ENCODE data around the gene BORCS6.
"Not testable (repeated sequence)": the region's sequence is repeated elsewhere in the genome, so short reads cannot be mapped to it uniquely, and the experiment has no call there.

BORCS6 gene

DNA sequence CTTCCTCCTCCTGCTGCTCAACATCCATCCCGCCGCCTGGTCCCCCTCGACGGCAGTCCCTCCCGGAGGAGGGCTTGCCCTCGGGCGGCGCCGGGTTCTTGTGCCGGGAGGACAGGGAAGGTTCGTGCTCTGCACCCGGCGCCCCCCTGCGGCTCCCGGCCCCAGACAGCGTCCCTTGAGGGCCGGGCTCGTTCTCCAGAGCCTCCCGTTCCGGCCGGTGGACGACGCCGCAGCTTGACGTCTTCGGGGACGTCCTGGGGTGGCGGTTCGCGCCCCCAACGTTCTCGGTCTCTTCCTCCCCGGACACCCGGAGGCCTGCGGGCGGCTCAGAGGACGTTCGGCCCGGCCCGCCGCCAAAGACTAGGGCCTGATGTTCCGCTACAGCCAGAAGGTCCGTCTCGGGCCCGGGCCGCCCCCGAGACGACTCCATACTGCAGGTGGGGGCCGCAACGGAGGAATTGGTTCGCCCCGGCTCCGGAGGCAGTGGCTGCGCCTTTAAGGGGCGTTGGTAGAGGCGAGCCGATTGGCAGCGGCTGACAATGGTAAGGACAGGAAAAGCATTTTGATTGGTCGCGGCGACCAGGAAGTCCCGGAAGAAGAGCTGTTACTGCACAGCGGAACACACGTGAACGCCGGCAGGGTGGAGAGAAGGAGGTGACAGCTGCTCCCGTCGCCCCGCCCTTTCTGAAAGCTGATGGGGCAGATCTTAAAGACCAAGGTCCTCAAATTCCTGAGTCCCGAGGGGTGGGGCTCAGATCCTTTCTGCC, at the start of gene BORCS6:
Gene BORCS6 (minus strand): TSS at position 470 of the 767 bp plus-strand sequence. CDS start 40 bp downstream, at position 430.
- peak; percentile 97 for DNase-seq (ENCODE audit: low spot score)

GRCh38 chr17:8237886-8238285, 47.9 kb upstream of the BORCS6 start:
- no peak for DNase-seq (ENCODE audit: low spot score)
- no peak for FAIRE-seq

More for the DNA sequence above, at the start of gene BORCS6:
- FAIRE-seq, result peak; percentile 79

- FAIRE-seq (no peak), DNase-seq (ENCODE audit: low spot score) (no peak)
Observed at GRCh38 chr17:8237175-8237574, 47.2 kb upstream of the BORCS6 start.

GRCh38 chr17:8235676-8236075, 45.7 kb upstream of the BORCS6 start:
- FAIRE-seq (no peak), DNase-seq (ENCODE audit: low spot score) (no peak)

GRCh38 chr17:8234361-8235270, 44.6 kb upstream of the BORCS6 start:
- FAIRE-seq, result no peak
- DNase-seq (ENCODE audit: low spot score), result no peak

DNA sequence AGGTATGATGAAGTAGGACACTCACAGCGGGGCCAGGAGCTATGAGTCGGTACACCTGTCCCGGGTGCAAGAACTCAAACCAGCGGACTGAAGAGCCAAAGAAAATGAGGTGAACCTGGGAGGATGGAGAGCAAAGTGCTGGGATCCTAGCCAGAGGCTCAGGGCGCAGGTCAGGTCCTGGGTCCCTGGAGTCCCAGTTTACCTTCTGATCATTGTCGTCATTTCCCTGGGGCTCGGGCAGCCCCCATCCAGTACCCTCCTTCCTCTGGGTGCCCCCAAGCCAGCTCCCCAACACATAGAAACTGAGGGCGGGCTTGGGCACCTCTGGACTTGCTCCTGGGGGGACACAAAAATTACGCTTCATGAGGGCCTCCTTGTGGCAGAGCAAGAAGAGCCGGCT, 41.7 kb upstream of the BORCS6 start:
- no peak for DNase-seq (ENCODE audit: low spot score)
- FAIRE-seq, result no peak

DNA sequence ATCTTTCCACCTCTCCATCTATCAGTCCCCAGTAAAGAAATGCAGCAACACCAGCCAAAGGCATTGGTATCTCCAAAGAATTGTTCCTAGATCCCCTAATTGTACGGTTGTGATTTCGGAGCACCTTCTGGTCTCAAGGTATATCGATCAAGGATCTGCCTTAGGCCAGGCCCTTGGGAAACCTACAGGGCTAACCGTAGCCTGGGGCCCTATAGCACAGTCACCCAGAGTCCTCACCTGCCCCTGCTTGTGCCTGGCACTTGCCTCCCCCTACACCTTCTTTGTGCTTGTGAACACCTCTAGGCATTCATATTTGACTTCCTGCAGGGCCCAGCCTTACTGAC, 37.2 kb upstream of the BORCS6 start:
- DNase-seq (ENCODE audit: low spot score), result no peak
- FAIRE-seq, result no peak

DNA sequence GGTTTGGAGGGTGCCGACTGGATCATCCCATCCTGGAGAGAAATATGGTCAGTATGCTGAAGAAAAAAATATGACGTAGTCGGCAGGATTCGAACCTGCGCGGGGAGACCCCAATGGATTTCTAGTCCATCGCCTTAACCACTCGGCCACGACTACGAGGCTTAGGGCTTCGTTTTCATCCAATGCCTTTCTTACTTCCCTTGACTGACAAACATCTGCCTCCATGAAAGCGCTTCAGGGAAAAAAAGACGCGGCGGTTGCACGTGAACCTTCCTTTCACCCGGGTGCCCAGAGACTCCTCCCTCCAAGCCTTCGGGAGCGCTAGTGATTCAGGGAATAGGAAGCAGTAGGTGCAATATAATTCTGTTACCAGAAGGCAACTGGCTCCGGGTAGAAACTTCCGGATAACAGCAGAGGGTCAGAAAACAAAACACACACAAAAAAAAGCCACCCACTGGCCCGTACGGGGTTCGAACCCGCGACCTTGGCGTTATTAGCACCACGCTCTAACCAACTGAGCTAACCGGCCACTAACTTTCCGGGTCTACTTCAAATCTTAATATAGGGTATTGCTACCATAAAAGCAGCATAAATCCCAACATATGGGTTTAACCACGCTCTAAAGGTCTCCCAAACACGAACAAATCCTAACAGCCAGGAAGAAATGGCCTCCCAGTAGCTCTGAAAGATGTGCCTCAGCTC, 36.7 kb upstream of the BORCS6 start:
- FAIRE-seq (no peak), DNase-seq (ENCODE audit: low spot score) (peak; percentile 90)

DNA sequence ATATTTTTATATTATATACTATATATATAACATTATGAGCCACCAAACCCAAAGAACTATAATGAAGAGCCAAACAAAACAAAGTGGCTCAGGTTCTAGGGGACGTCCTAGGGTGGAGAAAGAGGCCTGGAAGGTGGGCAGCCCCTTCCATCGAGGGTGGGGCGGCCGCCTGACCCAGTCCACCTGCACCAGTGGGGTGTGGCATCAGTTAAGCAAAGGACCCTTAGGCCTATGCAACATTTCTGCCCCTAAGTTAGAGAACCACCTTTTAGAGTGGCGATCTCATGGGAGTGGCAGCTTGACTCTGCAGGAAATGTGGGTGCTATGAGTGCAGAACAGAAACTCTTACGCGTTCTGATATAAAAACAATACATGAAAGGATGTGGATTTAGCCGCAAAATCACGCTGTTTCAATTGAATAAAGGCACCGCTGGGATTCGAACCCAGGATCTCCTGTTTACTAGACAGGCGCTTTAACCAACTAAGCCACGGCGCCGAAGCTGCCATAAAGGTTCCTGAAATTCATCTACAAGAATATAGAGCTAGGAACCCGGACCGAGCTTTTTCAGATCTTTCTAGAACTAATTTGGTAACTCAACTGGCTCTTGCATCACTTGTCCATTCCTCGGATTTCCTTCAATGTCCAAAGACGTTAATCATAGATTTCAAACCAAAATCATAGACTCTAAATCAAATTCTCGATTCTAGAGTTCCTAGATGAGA, 36.0 kb upstream of the BORCS6 start:
- no peak for FAIRE-seq
- DNase-seq (ENCODE audit: low spot score), result peak; percentile 85

DNA sequence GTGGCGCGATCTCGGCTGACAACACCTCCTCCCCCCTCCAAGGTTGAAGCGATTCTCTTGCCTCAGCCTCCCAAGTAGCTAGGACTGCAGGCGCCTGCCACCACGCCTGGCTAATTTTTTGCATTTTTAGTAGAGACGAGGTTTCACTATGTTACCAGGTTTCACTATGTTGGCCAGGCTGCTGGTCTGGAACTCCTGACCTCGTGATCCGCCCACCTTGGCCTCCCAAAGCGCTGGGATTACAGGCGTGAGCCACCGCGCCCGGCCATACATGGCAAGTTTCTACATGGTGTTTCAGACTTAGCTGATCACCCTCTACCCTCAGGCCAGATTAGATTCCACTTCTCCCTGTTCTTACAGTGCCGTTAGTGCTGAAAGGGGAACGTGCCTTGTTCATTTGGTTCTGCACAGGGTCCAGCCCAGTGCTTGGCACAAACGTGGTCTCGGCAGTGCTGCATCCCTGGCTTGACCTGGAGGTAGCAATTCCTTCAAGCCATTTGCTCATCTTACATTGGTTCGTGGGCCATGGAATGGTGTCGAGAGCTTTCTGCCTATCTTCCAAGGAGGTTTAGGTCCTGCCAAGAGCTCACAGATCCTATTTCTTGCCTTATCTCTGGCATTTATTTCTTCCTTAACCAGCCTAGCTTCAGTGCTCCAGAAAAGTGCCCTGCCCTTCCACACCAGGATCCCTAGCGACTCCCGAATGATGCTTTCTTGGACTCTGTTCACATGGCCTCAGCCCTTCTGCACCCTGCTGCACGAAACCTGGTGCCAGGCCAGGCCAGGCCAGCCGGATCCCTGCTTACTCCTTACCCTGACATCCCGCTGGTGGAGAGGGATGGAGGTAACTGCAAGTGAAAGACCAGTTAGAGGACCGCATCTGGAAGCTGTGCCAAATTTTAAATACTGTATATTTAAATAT, 35.2 kb upstream of the BORCS6 start:
- DNase-seq (ENCODE audit: low spot score), result no peak
- FAIRE-seq, result no peak

DNA sequence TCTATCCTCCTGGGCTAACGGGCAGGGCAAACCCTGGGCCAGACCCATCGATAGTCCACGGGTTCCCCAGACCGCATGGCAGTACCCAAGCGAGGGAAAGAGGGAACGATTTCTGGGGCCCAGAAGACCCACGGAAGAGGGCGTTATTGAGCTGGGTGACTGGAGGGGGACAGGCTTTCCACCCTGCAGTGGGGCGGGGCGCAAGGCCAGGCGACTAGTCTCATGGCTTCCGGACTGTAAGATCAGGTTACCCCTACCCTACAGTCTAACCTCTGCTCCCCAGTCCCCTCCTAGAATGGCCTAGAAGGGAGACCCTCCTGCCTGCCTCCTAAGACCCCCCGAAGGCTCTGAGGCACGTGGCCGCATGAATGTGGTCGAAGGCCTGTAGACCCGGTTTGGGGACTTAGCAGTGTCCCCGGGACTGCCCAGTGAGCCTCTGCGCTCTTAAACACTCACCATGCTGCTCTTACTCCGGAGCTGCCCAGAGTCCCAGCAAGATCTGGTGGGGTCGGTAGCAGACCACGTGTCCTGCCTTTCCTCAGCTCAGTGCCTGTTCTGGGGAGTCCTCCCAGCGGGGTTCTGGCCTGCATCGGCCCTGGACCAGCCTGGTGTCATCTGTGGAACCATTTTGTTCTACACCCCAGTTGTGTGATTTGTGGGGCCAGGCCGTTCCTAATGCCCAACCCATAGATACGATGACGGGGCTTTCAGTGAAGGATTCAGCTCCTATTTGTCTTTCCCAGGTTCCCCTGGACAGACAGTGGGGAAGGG, 33.6 kb upstream of the BORCS6 start:
- no peak for DNase-seq (ENCODE audit: low spot score)
- no peak for FAIRE-seq

DNA sequence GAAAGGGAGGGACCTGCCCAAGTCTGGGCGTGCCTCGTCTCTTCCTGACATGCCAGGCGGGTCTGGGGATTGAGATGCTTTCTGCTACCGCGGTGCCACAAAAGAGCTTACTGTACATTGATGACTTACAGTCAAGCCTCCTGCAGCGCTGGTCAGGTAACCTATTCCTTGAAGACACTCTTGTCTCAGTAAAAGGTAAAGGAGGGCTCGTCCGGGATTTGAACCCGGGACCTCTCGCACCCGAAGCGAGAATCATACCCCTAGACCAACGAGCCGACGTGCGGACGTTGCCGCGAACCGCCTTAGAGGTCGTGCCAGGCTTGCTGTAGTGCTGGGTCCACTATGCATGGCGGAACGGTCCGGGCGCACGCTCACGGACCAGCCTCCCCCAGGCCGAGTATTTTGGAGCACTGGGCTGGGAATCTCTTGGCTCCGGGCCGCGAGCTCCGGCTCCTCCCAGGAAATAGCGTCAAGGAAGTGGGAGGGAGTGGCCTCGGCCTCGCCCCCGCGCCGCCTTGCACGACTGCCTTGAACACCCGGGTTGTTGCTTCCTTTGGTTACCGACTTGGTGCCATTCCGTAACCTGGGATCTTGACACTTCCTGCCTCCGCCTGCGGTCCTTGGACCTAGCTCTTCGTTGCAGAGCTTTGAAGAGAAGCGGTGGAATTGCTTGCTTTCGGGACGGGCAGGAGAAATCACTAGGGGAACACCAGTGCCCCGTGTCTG, 32.8 kb upstream of the BORCS6 start:
- peak; percentile 48 for FAIRE-seq
- peak; percentile 97 for DNase-seq (ENCODE audit: low spot score)

- no peak for DNase-seq (ENCODE audit: low spot score)
- FAIRE-seq, result no peak
Observed at GRCh38 chr17:8222380-8222629, 32.3 kb upstream of the BORCS6 start.

- peak; percentile 82 for DNase-seq (ENCODE audit: low spot score)
- FAIRE-seq, result no peak
Observed at GRCh38 chr17:8221663-8222379, 31.8 kb upstream of the BORCS6 start.

GRCh38 chr17:8220783-8221662, 31.0 kb upstream of the BORCS6 start:
- FAIRE-seq, result no peak

GRCh38 chr17:8214000-8214399, 24.0 kb upstream of the BORCS6 start:
- FAIRE-seq; DNase-seq (ENCODE audit: low spot score): not testable (repeated sequence)

More at GRCh38 chr17:8220783-8221662, 31.0 kb upstream of the BORCS6 start:
- DNase-seq (ENCODE audit: low spot score), result peak; percentile 91
